HG02970 (cell line): ENCODE results near the gene KLF15.

Source experiments
- ATAC-seq: cut with Tn5 transposase; IDR thresholded peaks from one replicate; pipeline ENCODE4 v1.9.1; 2021; ENCODE audit warnings: mild to moderate bottlenecking, moderate library complexity, moderate number of reproducible peaks; ENCODE audit not compliant: unreplicated experiment, low FRiP score

KLF15 gene

DNA sequence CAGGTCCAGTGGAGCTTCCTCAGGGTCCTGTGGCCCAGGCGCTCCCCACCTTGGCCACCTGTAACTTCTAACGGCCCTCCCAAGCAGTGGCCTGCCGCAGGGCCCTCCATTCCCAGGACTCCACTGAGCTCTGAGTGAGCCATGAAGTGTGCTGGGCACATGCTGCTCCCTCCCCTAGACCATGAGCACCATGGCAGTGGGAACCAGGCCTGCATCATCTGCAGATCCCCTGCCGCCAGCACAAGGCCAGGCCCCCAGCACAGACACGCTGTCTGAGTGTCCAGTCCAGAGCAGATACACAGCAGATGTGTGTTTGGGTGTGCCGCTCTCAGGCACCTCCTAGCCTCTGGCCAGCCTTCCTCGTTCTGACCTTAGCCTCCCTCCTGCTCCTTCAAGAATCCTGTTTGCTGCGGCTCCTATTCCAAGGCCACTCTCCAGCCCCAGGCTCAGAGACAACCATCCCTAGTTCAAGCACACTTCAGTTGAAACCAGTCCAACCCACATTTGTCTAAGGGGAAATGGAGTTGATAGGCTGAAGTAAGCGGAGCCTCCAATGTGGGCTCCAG lies 7.0 kb upstream of the KLF15 start:
- ATAC-seq: no peak

DNA sequence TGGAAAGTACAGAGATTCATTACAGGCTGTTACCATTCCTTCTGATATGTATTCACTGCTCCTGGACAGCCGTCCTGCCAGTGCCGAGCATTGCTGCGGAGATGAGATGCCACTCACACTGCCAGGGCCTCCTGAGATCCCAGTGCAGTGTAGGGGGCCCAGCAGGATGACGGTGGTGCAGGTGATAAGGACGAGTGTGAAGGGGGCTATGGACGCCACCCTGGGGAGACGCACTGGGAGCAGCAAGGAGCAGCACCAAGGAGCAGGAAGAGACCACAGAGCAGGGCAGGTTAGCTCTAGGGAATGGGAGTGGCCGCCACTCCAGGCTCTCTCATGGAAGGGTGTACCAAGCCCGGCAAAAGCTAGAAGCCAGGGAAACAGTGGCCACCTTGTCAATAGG lies 4.0 kb upstream of the KLF15 start:
- ATAC-seq: no peak

DNA sequence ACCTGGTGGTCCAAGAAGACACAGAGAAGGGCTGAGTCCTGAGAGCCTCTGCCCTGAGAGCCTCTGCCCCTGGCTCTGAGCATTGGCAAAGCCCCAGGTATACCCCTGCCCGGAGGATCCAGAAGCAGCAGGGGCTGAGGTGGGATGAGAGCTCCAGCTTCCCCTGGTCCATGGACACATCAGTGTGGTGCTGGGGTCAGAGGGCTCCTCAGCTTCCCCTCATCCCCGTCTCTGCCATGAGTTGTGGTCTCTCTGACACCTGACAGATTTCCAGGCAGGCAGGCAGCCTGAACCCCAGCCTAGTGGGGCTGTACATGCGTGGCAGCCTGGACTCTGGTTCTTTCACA lies 3.5 kb upstream of the KLF15 start:
- no peak for ATAC-seq

DNA sequence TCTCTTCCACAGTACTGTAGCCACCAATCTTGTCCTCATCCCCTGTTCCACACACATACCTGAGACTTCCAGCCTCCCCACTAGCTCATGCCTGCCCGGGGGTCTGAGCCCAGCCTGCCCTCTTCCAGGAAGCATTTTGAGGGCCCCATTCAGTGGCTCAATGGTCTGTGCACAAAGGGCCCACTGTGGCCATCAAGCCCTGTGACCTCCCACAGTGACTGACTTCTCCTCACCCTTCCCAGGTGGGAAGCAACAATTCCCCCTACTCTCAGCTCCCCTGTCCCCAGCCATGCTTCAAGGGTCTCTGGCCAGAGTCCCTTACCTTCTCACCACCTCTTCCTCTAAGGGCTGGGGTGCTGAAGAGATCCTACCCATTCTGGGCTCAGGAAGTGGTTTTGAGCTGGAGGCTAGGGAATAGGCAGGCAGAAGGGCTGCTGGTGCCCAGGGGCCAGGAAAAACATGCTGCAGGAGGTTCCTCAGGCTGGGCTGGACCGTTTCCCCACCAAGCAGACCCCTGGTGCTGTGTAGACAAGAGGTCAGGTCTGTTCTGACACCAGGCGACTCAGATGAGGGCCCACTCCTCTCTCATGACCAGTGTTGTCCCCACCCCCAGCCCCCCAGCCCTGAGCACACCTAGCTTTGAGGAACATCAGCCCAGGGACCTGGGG lies 3.0 kb upstream of the KLF15 start:
- ATAC-seq: no peak

DNA sequence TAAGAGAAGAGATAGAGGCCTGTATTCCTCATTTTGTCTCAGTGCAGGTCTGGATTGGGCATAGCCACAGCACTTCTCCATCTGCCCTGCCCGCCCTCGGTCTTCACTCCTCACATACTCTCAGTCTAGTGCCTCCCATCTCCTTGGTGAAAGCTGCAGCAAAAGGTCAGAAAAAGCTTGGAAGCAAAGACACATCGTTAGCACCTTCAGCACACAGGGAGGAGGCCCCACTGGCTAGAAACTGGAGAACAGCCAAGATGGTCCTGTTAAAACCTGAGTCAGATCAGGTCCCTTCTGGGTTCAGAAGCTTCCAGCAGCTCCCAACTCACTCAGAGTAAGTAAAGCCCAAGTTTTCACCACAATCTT lies 1.6 kb upstream of the KLF15 start:
- ATAC-seq: no peak

DNA sequence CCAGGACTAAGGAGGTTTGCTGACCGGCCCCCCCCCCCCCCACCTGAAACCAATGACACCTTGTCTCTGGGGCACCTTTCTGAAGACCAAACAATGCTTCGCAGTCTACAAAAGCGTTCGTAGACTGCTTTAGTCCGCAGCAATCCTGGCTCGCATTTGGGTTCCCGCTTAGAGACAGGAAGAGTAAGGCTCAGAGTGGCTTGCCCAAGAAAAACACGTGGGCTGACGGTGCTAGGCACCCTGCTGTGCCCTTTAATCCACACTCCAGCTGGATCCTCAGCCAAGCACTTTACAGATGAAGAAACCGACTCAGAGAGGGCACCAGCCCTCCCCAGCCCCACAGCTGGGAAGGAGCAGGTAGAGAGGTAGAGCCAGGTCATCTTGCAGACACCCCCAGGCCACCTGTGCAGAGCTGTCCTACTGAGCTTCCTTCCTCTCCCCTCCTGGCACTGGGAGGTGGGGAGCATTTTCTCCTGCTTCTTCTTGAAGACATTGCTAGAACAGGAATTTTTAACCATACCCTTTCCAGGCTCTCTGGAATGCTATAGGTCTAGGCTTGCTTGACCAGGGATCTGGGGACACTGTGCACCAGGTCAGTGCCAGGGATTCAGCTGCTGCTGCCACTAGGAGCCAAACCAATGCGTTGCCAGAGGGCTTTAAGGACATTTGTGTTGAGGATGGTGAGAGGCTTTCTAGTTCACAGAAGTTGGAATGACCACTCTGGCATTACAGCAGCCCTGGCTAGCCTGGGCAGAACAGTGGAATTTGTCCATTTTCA lies 1.0 kb upstream of the KLF15 start:
- no peak for ATAC-seq

DNA sequence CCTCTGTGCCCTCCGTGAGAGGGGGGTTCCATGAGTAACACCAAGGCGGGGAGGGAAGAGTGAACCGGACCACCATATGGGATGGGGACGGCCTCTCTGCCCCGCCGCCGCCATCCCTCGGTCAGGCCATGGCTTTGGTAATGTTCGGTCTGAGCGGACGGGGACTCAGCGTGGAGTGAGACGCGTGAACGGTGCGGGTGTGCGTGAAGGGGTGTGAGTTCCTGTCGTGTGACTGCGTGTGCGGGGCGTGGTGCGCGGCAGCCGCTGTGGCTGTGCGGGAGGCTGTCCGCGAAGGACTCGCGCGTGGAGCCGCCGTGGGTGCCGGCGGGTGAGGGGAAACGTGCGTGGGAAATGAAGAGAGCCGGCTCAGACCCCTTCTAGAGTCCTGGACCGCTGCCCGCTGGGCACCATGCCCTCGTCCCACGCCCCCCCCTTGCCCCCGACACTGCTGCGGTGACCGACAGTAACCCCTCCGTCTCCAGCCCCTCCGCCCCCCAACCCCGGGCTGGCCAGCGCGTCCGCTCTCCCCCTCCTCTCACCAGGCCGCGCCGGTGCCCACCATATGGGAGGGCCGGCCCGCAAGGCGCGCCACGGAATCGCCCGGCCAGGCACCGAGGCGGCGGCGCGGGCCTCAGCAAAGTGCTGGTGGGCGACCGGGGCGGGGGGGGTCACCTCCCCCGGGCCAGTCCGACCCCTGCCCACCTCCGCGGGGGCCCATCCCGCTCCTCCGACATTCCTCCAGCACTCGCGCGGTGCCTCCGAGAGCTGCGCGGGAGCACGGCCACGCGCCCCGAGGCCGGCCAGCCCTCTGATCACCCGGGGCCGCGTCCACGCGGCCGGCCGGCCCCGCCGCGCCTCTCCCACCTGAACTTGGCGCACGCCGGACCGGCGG lies 589 bp downstream of the KLF15 start:
- no peak for ATAC-seq

DNA sequence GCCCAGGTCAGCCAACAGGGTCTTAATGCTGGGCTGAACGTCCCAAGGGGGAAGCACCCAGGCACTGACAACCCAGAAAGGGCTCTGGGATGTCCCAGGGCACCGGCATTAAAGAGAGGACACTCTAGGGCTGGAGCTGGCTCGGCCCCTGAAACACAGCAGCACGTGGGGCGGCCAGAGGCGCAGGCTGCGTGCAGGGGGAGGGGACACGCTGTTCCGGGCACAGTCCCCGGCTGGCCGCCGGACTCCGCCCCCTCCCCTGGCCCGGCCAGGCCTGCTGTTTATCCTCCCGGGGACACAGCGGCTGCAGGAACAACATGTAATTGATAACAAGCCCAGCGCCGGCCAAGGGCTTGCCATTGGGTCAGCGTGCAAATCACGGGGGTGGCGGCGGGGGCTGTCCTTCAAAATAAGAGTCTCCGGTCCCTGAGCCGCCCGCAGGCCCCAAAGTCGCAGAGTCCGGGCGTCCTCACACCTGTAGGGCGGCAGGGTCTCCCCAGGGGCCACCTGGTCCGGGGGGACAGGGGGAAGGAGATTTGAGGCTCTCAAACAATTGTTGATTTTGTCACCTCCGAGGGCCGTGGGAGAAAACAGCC lies 1.3 kb downstream of the KLF15 start:
- no peak for ATAC-seq

DNA sequence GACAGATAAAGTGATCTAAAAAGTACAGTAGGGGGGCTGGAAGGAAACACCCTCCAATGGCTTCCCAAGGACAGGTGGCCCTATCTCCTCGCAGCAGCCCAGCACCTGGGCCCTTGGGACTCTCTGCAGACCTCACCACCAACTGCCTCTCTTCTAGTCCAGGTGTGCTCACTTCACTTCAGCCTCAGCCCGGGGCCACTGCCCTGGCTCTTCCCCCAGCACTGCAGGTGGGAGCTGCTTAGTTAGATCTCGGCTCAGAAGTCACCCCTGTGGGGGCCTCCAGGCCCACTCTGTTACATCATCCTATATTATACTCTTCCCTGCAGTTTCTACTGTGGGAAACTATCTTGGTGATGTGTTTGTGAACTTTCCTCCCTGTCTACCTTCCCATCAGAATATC lies 2.0 kb downstream of the KLF15 start:
- ATAC-seq: no peak

DNA sequence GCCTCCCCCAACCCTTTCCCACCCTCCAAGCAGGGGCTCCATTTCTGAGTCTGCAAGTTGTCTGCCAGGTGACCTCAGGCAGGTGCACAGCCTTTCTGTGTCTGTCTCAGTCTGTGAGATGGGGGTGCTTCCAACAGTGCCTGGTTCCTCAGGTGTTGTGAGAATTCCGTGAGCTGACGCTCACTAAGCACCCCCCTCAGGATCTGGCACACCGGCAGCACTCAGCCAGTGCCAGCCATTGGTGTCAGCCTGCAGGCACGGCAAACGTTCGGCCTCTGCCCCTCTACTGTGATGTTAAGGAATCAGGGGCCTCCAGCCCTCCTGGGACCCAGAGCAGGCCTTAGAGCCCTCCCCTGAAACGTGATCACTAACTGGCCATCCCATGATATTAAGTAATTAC lies 2.4 kb downstream of the KLF15 start:
- ATAC-seq: no peak

DNA sequence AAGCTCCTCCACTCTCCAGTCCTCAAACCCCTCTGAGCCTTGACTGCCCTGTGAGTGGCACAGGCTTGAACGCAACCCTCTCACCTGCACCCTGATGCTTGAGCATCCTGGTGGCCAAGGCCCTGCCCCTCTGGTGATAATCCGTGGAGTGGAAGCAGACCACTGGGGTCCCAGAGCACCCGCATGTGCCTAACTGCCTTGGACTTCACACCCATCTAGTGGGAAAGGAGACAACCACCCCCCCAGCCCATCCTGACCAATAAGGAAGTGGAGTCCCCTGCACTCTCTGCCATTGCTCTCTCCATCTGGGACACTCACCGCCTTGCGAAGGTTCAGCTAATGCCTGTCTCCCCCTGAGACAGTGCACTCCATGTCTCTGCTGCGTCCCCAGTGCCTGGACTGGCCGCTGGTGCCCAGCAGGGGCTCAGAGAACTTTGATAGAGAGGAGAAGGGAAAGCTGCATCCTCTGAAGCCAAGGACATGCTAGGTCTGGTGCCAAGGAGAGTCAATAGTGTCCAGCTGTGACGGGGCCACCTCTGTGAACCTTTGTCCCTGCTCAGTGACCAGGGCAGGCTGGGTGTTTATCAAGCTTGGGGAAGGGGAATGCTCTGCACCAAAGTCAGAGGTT lies 3.4 kb downstream of the KLF15 start:
- no peak for ATAC-seq

DNA sequence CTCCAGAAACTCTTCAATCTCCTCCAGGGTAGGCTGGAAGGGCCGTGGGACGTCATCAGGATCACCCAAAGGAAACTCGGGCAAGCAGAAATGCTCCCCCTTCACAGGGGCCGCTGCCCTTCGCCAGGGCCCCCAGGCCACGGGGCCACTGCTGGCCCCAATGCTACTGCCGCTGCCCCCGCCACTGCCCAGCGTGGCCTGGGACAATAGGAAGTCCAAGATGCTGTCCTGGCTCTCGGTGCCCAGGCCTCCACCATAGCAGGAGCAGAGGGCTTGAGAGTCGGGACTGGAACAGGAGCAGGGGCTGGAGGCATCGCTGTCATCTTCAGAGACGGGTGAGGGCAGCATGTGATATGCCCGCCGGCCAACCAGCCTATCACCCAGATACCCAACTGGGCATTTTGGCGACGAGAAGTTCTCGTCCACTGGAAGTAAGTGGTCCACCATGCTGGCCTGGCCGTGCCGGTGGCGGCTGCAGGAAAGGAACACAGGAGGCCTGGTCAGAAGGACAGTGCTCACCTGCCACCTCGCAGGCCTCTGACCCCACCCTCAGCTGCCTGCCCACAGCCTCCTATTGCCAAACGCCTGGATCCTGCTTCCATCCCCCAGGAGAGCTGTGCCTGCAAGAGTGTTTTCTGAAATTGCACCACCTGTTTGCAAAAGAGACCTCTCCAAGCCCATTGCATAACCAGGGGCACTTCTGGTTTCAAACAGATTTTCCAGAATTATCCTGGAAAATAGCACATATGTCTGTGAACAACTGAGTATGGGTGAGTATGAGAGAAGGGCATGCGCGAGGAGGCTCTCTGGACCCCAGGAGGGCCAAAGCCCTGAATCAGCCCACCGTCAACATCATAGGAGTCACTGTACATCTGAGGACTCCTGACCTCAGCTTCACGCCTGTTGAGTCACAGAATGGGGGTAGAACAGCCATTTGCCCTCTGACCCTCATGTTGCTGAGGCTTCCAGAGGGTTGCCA lies 4.4 kb downstream of the KLF15 start:
- ATAC-seq: no peak

DNA sequence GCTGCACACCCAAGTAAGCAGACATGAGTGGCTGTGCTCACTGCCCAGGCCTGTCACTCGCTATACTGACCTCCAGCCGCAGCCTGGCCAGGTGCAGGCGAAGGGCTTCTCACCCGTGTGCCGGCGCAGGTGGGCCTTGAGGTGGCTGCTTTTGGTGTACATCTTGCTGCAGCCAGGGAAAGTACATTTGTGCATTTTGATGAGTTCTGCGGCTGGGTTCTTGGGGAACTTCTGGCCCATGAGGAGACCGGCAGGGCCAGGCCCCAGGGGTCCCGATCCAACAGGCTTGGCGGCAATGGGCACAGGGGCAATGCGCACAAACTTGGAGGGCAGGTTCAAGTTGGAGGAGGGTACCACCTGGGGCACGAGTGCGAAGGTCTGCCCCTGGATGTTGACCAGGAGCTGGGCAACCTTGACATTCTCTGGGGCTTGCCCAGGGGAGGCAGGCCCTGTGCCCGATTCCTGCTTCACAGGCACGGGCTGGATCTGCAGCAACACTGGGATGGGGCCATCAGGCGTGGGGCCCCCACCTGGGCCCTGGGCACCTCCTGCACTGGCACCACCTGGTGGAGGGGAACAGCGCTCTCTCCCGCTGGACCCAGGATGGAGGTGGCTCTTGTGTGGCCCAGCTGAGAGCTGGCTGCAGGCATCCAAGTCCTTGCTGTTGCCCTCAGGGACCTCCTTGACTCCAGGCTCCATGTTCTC lies 5.3 kb downstream of the KLF15 start:
- no peak for ATAC-seq

DNA sequence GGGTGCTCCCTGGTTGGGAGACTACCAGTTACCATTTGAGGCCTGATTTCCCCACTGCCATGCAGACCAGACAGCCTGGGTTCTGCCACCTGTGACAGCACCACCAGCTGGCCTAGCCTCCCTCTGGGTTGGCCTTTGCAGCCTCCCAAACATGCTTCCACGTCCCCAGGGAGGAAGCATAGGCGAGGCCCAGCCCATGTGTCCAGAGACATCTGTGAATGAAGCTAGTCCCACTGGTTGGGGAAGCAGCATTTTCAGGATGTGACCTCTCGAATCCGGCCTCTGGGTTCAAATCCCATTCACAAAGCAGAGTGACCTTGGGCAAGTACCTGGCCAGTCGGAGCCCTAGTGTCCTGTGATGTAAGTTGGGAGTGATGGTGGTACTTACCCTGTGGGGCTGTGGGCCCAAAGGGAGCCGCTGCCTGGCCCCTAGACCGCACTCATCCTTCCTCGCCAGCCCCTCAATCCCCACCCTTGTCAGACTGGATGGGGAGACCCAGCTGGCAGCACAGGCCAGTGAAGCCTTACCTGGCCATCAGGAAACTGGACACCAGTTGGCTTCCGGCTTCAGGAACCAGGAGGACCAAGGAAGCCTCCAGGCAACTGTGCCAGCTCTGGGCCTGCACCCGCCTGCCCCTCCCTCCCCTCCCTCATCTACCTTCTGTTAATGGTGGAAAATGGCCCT lies 6.0 kb downstream of the KLF15 start:
- ATAC-seq: no peak

DNA sequence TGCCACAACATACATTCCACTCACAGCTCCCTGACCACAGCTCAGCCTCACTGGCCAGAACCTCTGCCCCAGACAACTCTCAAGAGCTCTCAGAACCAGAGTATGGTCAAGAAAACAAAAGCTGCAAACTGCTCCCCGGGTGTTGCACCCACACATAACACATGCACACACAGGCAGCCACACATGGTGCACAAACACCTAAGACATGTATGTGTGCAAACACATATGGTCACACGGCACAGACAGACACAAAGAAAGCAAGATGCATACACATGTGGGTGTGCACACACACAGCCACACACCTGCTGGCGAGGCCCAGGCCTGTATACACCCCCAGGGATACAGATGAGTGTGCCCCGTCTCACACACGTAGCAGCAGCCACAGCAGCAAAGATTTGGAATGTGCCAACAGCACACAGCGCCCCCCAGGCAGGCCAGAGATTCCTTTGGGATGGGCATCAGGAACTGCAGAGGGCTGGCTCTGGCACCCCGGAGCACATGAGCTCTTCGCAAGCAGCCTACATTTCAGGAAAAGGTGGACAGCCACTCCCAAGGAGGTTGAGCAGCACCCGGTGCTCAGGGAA lies 6.6 kb downstream of the KLF15 start:
- ATAC-seq: no peak

DNA sequence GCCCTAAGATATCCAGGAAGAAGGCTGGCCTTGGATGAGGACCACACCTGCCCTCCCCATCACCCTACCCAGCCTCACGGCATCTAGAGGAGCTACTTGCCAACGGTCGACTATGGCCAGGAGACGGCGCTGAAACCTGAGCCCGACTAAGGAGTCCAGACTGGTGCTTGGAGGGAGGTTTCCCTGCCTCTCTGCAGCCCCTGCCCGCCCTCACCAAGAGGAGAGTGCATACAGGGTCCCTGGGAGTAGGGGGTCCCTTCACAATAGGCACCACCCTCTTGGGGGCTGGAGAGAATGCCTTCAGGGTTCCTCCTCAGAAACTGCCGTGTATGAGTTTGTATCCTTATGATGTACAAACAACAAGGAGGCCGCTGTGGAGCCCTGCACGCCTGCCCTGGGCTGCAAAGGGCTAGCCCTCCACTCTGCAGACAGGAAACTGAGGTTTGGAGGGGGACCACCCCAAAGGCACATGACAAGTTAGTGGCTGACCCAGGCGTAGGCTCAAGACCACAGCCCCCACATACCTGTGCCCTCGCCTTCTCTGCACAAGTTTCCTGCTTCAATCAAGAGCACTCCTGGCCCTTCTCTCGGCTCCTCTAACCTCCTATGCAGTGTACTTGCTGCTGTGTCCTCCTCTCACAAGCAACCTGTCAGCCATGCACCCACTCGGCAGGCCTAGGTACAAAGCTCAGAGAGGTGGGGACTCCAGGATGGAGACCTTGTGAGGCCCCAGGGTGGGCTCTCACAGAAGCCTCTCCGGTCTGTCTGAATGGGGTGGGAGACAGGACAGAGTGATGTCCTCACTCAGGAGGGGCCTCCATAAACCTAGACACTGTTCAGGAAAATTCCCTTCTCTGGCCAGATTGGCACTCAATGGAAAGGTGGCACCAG lies 7.4 kb downstream of the KLF15 start:
- no peak for ATAC-seq

DNA sequence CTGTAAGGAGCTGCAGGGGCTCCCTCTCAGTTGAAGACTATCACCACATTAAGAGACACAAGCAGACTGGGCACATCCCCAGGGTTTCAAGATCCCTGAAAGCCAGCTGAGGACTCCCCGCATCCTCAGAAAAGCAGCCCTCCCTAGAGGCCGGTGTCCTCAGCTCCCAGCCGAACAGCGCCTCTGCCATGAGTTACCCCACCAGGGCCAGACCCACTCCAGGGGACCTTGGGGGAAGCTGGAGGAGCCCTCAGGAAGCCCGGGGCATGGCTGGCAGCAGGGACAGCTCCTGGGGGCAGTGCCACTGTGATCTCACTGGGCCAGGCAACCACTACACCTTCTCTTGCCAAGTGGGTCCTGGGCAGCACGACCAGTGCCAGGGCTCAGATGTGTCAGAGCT lies 8.1 kb downstream of the KLF15 start:
- no peak for ATAC-seq
